ENCODE results near the gene SDK1. TPM values are rescaled to one million over a fixed set of nuclear protein-coding genes. Genes with fewer than 3 reads are reported as not detected.

SDK1 gene
- total and polyA plus RNA-seq, 10 of the 15 experiments (the other 5 are each of a cell fraction or from before 2014, with no cell fraction given) = 0.14 to 0.33 TPM; not detected in 8

GRCh38 chr7:4203626-4204512, 902.8 kb downstream of the SDK1 start:
- intact Hi-C loops (cut with micrococcal nuclease; ENCODE audit: unreplicated experiment) (no loop called here), in situ Hi-C loops (cut with MboI) (no loop called here)
- no peak overlapping the region for H3K4me3 ChIP-seq
- H3K36me3 ChIP-seq (ENCODE audit: control insufficient read depth in 2 of 2, insufficient read depth in 2 of 2, low read length in 1 of 2) = no peaks in the 10 kb centered on the region
- no peak for DNase-seq (ENCODE audit: low read depth, low spot score)
- ChIA-PET SMC1A (ENCODE audit: uncharacterized antibody, unreplicated experiment) (no interaction called here), POLR2A (no interaction called here), CTCF (no interaction called here), RAD21 (ENCODE audit: unreplicated experiment) (no interaction called here)
- no peak overlapping the region for H3K4me2 ChIP-seq (ENCODE audit: control insufficient read depth, insufficient read depth)
- no peak for ATAC-seq
- no peaks in the 10 kb centered on the region for H3K4me1 ChIP-seq (ENCODE audit: control insufficient read depth, insufficient read depth, low read length)
- H3K9ac ChIP-seq (ENCODE audit: control insufficient read depth, insufficient read depth, low read length) = no peak overlapping the region
- H3K27me3 ChIP-seq (replicated peaks in 1 of 2; ENCODE audit: control insufficient read depth in 2 of 2, insufficient read depth in 2 of 2, low read length in 1 of 2) = no peaks in the 10 kb centered on the region
- no TSS peak for BruUV-seq (replicated peaks)
- H4K20me1 ChIP-seq (ENCODE audit: control insufficient read depth, insufficient read depth) = no peaks in the 10 kb centered on the region
- no peak for TF ChIP-seq FOXM1 (IDR thresholded peaks at IDR 0.05; ENCODE audit: low read depth, low read length)
- TF ChIP-seq IRF5 (IDR thresholded peaks at IDR 0.05; ENCODE audit: borderline replicate concordance) = no peak
- no peak for TF ChIP-seq E4F1 (IDR thresholded peaks at IDR 0.05; ENCODE audit: borderline replicate concordance, partially characterized antibody)
- TF ChIP-seq E2F4 (IDR thresholded peaks at IDR 0.05; ENCODE audit: low read depth, low read length) = no peak
- no peak for TF ChIP-seq SMAD1 (IDR thresholded peaks at IDR 0.05; ENCODE audit: low read depth, partially characterized antibody)
- 74% methylated on average over 29 of the region's 29 CpGs for WGBS (ENCODE audit: insufficient coverage, insufficient replicate concordance, low lambda C conversion rate, missing lambda C conversion rate)
- H2AFZ ChIP-seq (ENCODE audit: control insufficient read depth, low read depth, low read length) = no peak overlapping the region
- no peak for FAIRE-seq
- H3K9me3 ChIP-seq (replicated peaks; ENCODE audit: control insufficient read depth, insufficient read depth, low read length) = no peaks in the 10 kb centered on the region; the same call in 2 of the 3 replicates
- no peak overlapping the region for H3K27ac ChIP-seq (ENCODE audit: control insufficient read depth, insufficient read depth)
- no peaks in the 10 kb centered on the region for H3K79me2 ChIP-seq (ENCODE audit: control insufficient read depth, insufficient read depth, low read length)

Data from GM12878 (cell line).